ENCODE results near the gene RTBDN.
A peak's percentile ranks its signal among the peaks of the same experiment; 100 is the strongest.

RTBDN gene

DNA sequence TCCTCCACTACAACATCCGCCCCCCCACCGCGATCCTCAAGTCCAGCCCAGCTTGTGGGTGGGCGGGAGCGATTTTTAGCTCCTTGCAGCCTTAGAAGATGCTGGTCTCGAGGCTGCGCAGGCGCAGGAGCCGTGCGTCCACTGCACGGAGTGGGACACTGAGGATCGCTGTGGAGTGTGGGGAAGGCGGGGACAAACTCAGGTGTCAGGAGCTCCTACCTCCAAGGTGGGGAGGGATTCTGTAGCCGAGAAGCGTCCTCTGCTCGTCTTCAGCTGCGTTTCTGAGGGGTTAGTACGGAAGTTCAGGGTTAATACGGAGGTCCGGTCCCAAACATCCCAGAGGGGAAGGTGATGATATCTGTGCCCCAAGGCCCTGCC, at the start of gene RTBDN:
Gene RTBDN, minus strand, starts transcription at position 14 of the 378 bp plus-strand sequence. CDS start 4,600 bp downstream, outside the sequence.
- peak in 1 of 2 experiments; percentile 5 for DNase-seq

DNA sequence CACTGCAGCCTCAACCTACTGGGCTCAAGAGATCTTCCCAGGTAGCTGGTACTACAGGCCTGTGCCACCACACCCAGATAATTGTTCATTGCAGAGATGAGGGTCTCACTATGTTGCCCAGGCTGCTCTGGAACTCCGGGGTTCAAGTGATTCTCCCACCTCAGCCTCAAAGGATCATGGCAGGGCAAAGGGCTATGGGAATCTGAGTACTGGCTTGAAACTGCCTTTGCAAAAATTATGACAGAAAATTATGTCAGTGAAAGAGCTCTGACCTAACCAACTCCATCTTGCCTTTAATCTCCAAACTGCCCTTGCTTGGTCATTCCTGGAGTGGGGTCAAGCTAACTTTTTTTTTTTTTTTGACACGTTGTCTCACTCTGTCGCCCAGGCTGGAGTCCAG, 48.2 kb upstream of the RTBDN start:
- DNase-seq, result no peak

GRCh38 chr19:12881172-12881808, 46.9 kb upstream of the RTBDN start, which contains the start of gene DNASE2:
Gene DNASE2 (minus strand): TSS chr19:12881449. CDS start chr19:12881375, 74 bp downstream.
- peak; percentile 78 to 94 for DNase-seq

GRCh38 chr19:12880551-12881171, 46.3 kb upstream of the RTBDN start:
- peak in 1 of 2 experiments; percentile 48 for DNase-seq

GRCh38 chr19:12875086-12875485, 40.7 kb upstream of the RTBDN start:
- no peak for DNase-seq

GRCh38 chr19:12873891-12874745, 39.7 kb upstream of the RTBDN start:
- DNase-seq, result no peak

DNA sequence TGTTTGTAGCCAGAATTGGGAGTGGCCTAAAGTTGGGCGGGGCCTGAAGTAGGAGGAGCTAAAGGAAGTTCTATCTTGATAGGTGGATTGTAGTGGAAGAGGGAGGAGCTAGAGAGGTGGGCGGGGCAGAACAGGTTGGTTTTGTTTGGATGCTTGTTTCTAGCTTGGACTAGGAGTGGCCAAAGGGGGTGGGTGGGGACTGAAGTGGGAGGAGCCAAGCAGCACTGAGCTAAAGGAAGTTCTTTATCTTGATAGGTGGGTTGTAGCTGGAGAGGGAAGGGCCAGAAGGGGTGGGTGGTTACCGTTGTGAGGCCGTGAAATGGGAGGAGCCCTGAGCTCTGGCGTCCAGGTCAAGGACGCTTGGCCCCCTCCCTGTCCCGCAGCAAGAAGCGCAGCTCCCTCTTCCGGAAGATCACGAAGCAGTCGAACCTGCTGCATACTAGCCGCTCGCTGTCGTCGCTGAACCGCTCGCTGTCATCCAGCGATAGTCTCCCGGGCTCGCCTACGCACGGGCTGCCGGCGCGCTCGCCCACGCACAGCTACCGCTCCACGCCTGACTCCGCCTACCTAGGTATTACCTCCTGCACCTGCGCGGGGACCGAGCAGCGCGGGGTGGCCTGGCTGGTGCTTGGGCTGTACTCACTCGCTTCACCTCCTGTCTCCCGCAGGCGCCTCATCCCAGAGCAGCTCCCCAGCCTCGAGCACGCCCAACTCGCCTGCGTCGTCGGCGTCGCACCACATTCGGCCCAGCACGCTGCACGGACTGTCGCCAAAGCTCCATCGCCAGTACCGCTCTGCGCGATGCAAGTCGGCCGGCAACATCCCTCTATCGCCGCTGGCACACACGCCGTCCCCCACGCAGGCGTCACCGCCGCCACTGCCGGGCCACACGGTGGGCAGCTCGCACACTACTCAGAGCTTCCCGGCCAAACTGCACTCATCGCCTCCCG, 38.8 kb upstream of the RTBDN start:
- DNase-seq, result peak in 1 of 2 experiments; percentile 20

DNA sequence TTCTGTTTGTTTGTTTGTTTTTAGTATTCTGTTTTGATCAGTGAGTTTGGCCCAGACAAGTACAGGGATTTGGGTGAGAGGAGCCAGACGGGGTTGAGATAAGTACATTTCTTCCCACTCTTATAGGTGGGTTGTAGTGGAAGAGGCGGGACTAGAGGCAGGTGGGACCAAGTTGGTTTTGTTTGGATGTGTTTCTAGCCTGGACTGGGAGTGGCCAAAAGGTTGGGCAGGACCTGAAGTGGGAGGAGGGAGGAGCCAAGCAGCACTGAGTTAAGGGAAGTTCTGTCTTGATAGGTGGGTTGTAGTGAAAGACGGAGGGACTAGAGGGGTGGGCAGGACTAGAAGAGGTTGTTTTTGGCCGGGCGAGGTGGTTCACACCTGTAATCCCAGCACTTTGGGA, 37.9 kb upstream of the RTBDN start:
- DNase-seq, result no peak

DNA sequence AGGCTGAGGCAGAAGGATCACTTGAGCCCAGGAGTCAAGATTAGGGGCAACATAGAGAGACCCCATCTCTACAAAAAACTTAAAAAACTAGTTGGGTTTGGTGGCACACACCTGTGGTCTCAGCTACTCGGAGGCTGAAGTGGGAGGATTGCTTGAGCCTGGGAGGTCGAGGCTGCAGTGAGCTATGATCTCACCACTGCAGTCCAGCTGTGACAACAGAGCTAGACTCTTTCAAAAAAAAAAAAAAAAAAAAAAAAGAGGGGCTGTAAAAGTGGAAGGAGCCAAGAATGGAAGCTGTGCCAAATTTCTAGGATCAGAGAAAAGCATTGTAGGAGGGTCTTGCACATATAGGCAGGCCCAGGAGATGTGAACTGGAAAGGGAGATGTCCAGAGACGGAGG, 37.3 kb upstream of the RTBDN start:
- no peak for DNase-seq

DNA sequence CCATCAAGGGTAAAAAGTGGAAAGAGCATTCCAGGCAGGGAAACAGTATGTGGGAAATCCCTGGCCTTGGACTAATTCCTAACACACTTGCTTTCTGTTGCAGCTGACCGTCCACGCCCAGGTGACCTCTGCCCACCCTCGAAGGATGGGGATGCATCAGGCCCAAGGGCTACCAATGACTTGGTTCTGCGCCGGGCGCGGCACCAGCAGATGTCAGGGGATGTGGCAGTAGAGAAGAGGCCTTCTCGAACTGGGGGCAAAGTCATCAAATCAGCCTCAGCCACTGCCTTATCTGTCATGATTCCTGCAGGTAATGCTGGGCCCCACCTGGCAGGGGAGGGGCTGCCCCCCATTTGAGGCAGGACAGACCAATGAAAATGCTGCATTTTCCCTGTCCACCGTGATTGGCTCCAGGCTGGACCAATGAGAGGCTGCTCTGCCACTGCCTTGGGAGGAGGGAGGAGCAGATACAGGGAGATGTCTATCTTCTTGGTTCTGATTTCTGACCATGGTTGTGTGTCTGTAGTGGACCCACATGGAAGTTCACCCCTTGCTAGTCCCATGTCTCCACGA, 34.2 kb upstream of the RTBDN start:
- peak in 1 of 2 experiments; percentile 19 for DNase-seq

- DNase-seq, result no peak
Measured at GRCh38 chr19:12867120-12868099, 33.0 kb upstream of the RTBDN start.

DNA sequence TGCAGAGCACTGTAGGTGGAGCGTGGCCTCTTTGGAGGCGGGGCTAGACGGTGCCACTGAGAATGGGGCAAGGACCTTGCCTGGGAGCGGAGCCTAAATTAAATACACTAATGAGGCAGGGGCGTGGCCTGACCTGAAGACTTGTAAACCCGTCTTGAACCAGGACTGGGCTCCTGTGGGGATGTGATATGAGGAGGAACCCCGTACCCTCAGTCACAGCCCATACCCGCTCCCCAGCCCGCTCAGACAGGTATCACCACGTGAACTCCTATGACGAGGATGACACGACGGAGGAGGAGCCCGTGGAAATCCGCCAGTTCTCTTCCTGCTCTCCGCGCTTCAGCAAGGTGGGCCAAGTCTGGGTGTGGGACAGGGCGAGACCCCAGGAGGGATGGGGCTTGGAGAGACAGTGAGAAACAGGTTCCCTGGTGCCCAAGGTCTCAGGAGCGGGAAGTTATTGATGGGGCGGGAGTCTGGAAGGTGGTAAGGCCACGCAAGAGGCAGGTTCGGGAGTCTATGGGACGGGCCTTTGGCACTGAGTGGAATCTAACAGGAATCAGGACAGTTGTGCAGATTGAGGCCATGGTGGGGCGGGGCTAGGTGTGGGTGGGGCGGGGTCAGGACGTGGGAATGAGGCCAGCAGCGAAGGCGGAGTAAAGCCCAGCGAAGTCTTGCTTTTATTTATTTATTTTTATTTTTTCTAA, 32.2 kb upstream of the RTBDN start:
- DNase-seq, result no peak

DNA sequence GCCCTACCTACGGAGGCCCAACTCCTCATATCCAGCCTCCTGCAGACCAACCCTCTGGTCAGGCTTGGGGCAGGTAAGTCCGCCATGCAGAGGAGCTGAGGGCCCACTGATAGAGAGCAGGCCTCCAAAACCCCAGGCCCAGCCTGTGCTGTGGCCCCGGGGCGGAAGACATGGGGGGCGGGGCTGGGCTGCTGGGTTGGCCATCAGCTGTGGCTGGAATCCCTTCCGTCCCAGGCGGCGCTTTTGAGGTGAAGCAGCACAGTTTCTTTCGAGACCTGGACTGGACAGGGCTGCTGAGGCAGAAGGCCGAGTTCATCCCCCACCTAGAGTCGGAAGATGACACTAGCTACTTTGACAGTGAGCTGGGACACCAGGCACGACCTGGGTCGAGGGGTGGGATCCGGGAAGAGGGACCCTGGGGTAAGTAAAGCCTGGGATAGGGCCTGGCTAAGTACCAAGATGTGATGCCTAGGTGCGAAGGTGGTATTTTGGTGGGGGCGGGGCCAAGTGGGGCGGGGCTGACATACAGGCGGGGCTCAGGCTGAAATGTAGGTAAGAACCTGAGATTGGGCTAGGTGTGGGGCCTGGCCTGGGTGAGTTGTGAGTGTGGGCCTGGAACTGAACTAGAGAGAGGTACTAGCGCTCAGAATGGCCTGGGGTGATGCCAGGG, 31.5 kb upstream of the RTBDN start:
- DNase-seq, result no peak

DNA sequence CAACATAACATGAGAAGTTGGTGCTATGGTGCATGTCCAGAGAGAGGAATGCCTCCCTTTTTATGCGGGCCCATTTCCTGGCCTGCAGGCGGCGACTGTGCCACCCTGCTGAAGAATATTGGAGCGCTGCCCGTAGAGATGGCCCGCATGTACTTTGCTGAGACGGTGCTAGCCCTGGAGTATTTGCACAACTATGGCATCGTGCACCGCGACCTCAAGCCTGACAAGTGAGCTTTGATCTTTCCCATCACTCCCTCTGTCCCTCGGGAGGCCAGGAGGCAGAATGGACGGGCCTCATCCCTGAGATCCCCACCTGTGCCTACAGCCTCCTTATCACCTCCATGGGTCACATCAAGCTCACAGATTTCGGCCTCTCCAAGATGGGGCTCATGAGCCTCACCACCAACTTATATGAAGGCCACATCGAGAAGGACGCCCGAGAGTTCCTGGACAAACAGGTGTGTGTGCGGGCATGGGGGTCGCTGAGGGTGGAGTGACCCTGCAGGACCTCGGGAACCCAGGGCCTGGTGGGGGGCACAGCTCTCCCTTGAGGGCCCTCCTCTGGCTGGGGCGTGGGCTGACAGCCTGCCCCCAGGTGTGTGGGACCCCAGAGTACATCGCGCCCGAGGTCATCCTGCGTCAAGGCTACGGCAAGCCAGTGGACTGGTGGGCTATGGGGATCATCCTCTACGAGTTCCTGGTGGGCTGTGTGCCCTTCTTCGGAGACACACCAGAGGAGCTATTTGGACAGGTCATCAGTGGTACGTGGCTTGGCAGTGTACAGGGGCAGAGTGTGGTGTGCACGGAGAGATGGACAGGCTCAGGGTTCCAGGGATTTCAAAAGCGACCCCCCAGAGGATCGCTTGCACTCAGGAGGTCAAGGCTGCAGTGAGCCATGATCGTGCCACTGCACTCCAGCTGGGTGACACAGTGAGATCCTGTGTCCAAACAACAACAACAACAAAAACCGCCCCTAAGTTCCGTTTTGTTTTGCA, 30.6 kb upstream of the RTBDN start:
- no peak for DNase-seq

- DNase-seq, result no peak
Measured at GRCh38 chr19:12864143-12864542, 29.8 kb upstream of the RTBDN start.

GRCh38 chr19:12859546-12859945, 25.2 kb upstream of the RTBDN start:
- no peak for DNase-seq

GRCh38 chr19:12858041-12858928, 23.9 kb upstream of the RTBDN start:
- DNase-seq, result no peak

All from NCI-H526 (cell line).